ENCODE results near the gene CAMSAP1.
"Not testable (repeated sequence)": the region's sequence is repeated elsewhere in the genome, so short reads cannot be mapped to it uniquely, and the experiment has no call there.

CAMSAP1 gene

GRCh38 chr9:135919318-135919890 is 12.1 kb upstream of the CAMSAP1 start:
- peak; percentile 15; the same call in 1 of the 3 replicates for ATAC-seq (ENCODE audit: low read depth)
- Histone ChIP-seq H3K27me3 (ENCODE audit: insufficient read depth, poor library complexity, severe bottlenecking) (no peaks in the 10 kb centered on the region), H3K9me3 (ENCODE audit: severe bottlenecking) (peaks cover 17% of the 10 kb centered on the region), H3K27ac (ENCODE audit: poor library complexity, severe bottlenecking) (no peak overlapping the region), H3K4me3 (ENCODE audit: severe bottlenecking) (no peak overlapping the region), H3K4me1 (ENCODE audit: insufficient read depth, poor library complexity, severe bottlenecking) (no peaks in the 10 kb centered on the region), H3K36me3 (ENCODE audit: low read depth) (peaks cover 25% of the 10 kb centered on the region)
- DNase-seq (ENCODE audit: low spot score): no peak
- no peak for TF ChIP-seq CTCF (IDR thresholded peaks at IDR 0.05; ENCODE audit: poor library complexity, severe bottlenecking)

GRCh38 chr9:135916227-135916626 is 8.9 kb upstream of the CAMSAP1 start:
- not testable (repeated sequence) for DNase-seq (ENCODE audit: low spot score); ATAC-seq (ENCODE audit: low read depth); H3K27me3 ChIP-seq (ENCODE audit: insufficient read depth, poor library complexity, severe bottlenecking); H3K27ac ChIP-seq (ENCODE audit: poor library complexity, severe bottlenecking); H3K4me1 ChIP-seq (ENCODE audit: insufficient read depth, poor library complexity, severe bottlenecking); H3K4me3 ChIP-seq (ENCODE audit: severe bottlenecking)
- Histone ChIP-seq H3K36me3 (ENCODE audit: low read depth) (peaks cover 55% of the 10 kb centered on the region), H3K9me3 (ENCODE audit: severe bottlenecking) (peaks cover 19% of the 10 kb centered on the region)

- DNase-seq (ENCODE audit: low spot score) (no peak), ATAC-seq (ENCODE audit: low read depth) (no peak)
- no peaks in the 10 kb centered on the region for H3K4me1 ChIP-seq (ENCODE audit: insufficient read depth, poor library complexity, severe bottlenecking)
- TF ChIP-seq CTCF (IDR thresholded peaks at IDR 0.05; ENCODE audit: poor library complexity, severe bottlenecking): no peak
- no peaks in the 10 kb centered on the region for H3K27me3 ChIP-seq (ENCODE audit: insufficient read depth, poor library complexity, severe bottlenecking)
- no peak overlapping the region for H3K4me3 ChIP-seq (ENCODE audit: severe bottlenecking)
- peaks cover 19% of the 10 kb centered on the region for H3K9me3 ChIP-seq (ENCODE audit: severe bottlenecking)
- peaks cover 66% of the 10 kb centered on the region for H3K36me3 ChIP-seq (ENCODE audit: low read depth)
- no peak overlapping the region for H3K27ac ChIP-seq (ENCODE audit: poor library complexity, severe bottlenecking)
Measured at GRCh38 chr9:135914921-135915320, 7.6 kb upstream of the CAMSAP1 start.

GRCh38 chr9:135911233-135911632 is 3.9 kb upstream of the CAMSAP1 start:
- peaks cover 11% of the 10 kb centered on the region for H3K9me3 ChIP-seq (ENCODE audit: severe bottlenecking)
- H3K4me3 ChIP-seq (ENCODE audit: severe bottlenecking); H3K27me3 ChIP-seq (ENCODE audit: insufficient read depth, poor library complexity, severe bottlenecking); H3K27ac ChIP-seq (ENCODE audit: poor library complexity, severe bottlenecking); ATAC-seq (ENCODE audit: low read depth); DNase-seq (ENCODE audit: low spot score): not testable (repeated sequence)
- H3K4me1 ChIP-seq (ENCODE audit: insufficient read depth, poor library complexity, severe bottlenecking): peaks cover 11% of the 10 kb centered on the region
- peaks cover 74% of the 10 kb centered on the region for H3K36me3 ChIP-seq (ENCODE audit: low read depth)

GRCh38 chr9:135910757-135911156 is 3.4 kb upstream of the CAMSAP1 start:
- DNase-seq (ENCODE audit: low spot score) (no peak), ATAC-seq (ENCODE audit: low read depth) (no peak)
- Histone ChIP-seq H3K36me3 (ENCODE audit: low read depth) (peaks cover 70% of the 10 kb centered on the region), H3K27ac (ENCODE audit: poor library complexity, severe bottlenecking) (no peak overlapping the region), H3K4me3 (ENCODE audit: severe bottlenecking) (no peak overlapping the region), H3K27me3 (ENCODE audit: insufficient read depth, poor library complexity, severe bottlenecking) (no peaks in the 10 kb centered on the region), H3K4me1 (ENCODE audit: insufficient read depth, poor library complexity, severe bottlenecking) (peaks cover 15% of the 10 kb centered on the region), H3K9me3 (ENCODE audit: severe bottlenecking) (peaks cover 8% of the 10 kb centered on the region)
- TF ChIP-seq CTCF (IDR thresholded peaks at IDR 0.05; ENCODE audit: poor library complexity, severe bottlenecking): no peak

GRCh38 chr9:135910216-135910615 is 2.9 kb upstream of the CAMSAP1 start:
- no peaks in the 10 kb centered on the region for H3K27me3 ChIP-seq (ENCODE audit: insufficient read depth, poor library complexity, severe bottlenecking)
- peaks cover 20% of the 10 kb centered on the region for H3K4me1 ChIP-seq (ENCODE audit: insufficient read depth, poor library complexity, severe bottlenecking)
- peaks cover 3% of the 10 kb centered on the region for H3K9me3 ChIP-seq (ENCODE audit: severe bottlenecking)
- DNase-seq (ENCODE audit: low spot score): no peak
- peaks cover 67% of the 10 kb centered on the region for H3K36me3 ChIP-seq (ENCODE audit: low read depth)
- no peak overlapping the region for H3K27ac ChIP-seq (ENCODE audit: poor library complexity, severe bottlenecking)
- ATAC-seq (ENCODE audit: low read depth): no peak
- no peak overlapping the region for H3K4me3 ChIP-seq (ENCODE audit: severe bottlenecking)
- TF ChIP-seq CTCF (IDR thresholded peaks at IDR 0.05; ENCODE audit: poor library complexity, severe bottlenecking): no peak

All from RWPE2 (cell line).